GM19023 (cell line): Measurements from ENCODE around the gene RTP5.

Experiments
- ATAC-seq: cut with Tn5 transposase; IDR thresholded peaks from one replicate; pipeline ENCODE4 v1.9.1; 2021; ENCODE audit warnings: mild to moderate bottlenecking, moderate library complexity; ENCODE audit not compliant: unreplicated experiment

RTP5 gene

DNA sequence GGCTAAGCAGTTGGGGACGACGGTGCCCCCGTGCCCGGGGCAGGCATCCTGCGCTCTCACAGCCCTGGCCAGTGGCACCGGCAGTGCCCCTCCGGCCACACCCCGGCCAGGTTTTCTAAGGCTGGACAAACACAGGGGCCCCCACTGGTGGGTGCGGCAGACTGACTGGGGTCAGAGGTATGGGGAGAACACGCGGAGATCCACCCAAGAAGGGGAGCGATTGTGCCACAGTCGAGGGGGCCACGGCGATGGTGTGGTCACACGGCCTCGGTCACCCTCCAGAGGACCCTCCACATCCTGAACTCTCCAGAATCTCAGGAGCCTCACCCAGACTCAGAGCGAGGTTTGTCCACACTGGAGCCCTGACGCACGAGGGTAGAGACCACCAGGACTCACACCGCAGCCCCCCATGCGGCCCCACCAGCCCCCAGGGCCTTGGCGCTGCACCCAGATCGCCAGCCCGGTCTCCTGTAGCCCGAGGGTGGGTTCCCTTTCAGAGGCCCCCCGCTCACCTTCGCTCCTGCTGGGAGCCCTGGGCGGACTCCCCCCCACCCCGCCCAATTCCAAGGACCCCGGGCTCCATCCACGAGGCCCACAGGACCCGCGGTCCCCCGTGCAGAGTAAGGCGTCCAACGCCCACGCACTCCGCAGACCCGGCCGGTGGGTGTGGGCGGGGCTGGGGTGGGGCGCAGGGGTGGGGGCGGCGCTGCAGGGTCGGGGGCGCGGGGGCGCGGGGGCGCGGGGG is 26.0 kb upstream of the RTP5 start:
- peak; percentile 8 for ATAC-seq

DNA sequence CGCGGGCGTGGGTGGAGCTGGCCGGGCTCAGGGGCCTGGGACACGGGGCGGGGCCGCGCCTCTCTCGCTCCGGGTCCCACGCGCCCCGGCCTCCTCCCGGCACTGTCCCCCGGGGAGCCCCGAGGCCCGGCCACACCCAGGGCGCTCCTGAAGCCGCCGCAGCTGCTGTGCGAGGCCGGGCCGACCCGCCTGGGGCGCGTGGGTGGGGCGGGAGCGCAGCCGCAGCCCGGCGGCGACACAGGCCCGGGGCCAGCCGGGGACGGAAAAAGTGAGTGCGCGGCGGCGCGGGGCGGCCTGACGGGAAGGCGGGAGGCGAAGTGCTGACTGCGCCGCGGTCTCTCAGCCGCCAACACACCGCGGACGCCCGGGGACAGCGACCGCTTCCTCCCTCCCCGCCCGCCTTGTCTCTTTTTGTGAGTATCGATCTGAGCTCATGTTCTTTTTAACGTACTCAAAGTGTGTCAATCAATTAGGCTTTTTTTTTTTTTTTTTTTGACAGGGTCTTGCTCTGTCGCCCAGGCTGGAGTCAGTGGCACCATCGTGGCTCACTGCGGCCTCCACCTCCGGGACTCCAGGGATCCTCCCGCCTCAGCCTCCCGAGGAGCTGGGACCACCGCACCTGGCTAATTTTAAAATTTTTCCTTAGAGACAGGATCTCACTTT is 25.3 kb upstream of the RTP5 start:
- peak; percentile 66 for ATAC-seq

DNA sequence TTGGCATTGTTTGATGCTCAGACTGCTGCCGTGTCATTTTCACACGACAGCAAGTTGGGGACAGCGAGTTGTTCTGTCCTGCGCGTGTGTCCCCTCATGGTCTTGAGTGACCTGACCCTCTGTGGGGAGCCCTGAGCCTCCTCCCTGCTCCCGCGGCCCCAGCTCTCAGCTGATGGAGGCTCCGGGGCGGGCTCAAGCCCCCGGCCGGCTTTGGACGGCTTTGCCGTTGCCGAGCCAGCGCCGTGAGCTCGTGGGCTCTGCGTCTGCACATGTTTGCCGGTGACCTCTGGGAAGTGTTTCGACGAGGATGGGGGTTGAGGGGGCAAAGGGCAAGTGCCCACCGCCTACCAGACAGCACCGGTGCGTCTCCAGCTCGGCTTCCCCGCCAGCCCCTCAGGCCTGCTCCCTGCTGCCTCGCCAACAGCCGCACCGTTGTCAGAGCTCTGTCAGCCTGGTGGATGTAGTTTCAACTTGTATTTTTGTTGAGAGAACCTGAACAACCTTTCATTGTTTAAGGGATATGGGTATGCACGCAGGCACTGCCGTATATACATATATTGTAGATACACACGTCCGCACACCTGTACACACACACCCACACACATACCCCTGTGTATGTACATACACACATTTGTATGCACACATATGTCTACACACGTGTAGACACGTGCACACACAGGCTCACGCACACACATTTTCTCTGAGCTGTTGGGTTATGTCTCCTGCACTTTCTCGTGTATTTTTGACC is 24.5 kb upstream of the RTP5 start:
- no peak for ATAC-seq

DNA sequence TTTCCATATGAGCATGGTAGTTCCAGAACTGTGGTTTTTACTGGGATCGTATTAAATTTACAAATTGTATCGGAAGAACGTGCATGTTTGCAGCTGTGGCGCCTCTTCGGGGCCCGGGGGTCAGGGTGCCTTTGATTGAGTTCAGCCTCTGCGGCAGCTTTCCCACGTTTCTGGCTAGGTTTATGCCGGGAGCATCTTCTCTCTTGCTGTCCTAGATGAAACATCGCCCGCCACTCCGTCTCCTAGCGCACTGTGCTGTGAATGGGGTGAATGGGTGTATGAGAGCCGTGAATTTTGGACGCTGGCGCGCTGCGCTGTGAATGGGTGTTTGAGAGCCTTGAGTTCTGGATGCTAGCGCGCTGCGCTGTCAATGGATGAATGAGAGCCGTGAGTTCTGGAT is 23.1 kb upstream of the RTP5 start:
- ATAC-seq: no peak

DNA sequence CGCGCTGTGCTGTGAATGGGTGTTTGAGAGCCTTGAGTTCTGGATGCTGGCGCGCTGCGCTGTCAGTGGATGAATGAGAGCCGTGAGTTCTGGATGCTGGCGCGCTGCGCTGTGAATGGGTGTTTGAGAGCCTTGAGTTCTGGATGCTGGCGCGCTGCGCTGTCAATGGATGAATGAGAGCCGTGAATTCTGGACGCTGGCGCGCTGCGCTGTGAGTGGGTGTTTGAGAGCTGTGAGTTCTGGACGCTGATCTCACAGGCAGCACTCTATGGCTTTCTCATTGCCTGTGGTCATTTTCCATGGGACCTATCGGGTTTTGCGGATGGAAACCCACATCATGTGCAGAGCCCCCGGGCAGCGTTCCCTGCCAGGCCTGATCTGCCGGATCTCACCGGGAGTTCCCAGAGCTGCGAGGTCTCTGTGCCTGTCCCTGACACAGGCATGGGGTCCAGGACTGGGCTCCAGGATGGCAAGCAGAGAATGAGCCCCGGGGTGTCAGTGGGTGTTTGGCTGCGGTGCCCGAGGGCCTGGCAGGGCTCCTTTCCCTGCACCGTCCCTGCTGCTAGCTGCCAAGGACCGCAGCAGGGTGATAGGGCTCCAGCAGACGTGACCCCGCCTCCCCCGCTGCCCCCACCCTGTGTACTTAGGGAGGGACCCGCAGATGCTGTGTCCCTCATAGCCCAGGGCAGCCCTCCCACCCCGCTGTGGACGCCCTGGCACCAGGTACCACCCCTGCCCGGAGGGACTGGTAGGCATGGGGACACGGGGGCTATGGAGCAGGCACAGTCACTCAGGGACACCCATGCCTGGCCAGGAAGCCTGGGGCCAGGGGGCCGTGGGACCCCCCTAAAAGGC is 20.5 kb upstream of the RTP5 start:
- ATAC-seq: no peak

DNA sequence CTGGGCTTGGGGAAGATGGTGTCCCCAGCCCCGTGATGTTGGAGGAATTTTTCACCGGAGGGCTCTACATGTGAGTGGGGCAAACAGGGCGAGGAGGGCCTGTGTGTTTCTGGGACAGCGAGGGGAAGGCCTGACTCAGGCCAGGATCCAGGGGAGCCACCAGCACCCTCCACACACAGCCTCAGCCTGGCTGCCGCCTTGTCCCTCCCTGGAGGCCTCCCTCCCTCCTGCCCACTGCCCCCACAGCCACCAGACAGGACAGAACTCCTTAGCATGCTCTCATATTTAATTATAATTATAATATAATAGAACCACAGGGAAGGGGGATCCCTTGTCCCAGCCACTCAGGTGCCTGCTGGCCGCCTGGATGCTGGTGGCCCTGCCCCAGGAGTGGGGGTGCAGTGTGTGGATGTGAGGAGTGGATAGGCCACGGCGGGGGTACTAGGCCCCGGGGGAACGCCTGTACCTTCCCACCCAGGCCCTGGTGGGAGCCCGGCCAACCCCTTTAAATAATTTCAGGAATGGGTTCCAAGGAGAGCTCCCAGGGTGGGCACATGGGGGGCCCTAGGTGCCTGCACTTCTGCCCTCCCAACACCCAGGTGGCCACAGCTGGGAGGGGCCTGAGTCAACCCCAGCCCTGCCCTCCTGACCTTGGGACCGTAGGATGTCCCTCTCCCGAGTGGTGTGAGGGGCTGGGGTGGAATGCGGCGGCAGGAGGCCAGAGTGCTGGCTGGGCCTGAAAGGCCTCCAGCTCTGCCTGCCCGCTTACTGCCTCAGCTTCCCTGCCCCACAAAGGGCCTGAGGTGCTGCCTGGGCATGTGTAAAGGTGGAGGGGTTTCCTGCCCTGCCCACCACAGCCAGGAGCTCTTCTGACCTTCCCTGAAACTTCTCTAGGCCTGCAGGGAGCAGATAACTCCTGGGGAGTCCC is 19.6 kb upstream of the RTP5 start:
- no peak for ATAC-seq

DNA sequence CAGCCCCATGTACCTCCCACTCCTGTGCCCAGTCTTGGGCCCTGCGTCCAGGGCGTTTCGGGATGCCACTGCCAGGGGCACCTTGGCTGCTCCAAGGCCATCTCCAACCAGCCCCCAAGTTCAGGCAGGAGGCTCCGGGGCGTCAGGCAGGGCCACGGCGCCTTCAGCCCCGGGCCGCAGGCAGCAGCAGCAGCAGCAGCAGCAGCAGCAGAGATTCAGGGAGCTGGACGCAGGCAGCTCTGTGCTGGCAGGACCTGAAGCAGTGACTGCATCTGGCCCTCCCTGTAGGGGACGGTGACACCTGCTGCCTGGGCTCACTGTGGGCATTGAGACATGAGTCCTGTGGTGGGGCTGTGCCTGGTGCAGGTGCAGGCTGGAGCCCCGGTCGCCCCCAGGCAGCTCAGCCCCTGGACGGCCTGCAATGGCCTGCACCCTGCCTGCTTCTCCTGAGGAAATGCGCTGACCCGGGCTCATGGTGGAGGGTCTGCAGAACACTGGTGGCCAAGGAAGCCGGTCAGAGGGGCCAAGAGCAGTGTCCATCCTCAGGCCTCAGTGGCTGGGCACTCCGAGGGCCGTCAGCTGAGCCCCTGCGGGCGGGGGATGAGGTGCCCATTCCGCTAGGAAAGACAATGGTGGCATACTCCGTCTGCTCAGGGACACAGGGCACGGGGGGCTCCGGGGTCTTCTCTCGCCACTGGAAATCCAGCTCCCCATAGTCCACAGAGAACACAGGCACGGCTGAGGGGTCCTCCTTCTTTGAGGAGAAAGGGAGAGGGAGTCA is 18.8 kb upstream of the RTP5 start:
- ATAC-seq: no peak

DNA sequence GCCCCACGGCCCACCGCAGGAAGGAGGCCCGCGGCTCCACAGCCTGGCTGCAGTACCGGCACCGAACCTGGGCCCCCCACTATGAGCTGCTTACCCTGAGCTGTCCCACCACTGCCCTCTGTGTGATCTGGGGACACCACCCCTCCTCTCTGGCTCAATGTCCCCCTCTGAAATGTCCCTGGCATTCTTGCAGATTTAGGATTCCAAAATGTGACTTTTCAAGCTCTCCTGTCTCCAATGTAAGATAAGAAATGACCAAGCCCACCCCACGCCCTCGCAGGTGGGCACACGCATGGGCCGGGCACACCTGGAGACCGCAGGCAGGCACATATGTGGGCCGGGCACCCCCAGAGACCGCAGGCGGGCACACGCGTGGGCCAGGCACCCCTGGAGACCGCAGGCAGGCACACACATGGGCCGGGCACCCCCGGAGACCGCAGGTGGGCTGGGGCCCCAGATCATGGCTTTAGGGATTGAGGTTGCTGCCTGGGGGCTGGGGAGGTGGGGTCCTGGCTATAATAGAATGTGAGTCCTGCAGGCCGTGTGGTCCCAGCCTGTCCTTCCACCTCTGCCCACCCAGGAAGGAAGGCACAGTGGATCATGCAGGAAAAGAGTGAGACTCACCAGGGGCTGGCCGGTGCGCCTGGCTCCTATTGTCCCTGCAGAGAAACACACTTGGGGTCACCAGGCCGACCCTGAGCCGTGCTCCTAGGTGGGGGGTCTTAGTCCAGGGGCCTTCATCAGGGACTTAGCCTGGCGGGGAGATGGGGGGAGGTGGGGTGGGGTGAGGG is 18.0 kb upstream of the RTP5 start:
- no peak for ATAC-seq

DNA sequence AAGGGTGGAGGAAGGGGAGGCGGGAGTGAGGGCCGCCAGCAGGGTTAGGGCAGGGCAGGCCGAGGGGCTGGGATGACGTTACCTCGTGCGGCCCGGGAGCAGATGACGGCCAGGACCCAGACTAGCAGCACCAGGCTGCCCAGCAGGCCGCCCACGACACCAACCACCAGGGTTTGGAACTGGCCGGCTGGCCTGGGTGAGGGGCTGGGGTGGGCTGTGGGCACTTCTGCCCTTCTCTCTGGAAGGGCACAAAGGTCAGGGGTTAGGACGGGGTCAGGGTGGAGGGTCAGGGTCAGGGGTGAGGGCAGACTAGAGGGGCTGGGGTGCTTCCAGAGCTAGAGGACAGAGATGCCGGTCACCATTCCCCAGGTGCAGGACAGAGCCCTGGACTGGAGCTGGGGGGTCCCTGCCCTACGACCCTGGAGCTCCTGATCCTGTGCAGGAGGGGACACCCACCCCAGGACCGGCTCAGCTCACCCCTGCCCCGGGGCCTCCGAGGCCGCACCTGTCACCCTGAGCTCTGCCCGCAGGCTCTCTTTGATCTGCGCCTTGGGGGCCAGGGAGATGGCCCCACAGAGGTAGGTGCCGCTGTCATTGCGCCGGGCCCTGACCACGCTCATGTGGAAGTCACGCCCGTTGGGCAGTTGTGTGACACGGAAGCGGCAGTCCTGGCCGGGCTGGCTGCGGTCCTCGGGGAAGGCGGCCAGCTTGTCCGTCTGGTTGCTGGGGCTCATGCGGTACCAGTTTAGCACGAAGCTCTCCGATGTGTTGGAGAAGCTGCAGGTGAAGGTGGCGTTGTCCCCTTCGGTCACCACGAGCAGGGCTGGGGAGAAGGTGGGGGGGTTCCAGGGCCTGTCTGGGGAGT is 17.2 kb upstream of the RTP5 start:
- no peak for ATAC-seq

DNA sequence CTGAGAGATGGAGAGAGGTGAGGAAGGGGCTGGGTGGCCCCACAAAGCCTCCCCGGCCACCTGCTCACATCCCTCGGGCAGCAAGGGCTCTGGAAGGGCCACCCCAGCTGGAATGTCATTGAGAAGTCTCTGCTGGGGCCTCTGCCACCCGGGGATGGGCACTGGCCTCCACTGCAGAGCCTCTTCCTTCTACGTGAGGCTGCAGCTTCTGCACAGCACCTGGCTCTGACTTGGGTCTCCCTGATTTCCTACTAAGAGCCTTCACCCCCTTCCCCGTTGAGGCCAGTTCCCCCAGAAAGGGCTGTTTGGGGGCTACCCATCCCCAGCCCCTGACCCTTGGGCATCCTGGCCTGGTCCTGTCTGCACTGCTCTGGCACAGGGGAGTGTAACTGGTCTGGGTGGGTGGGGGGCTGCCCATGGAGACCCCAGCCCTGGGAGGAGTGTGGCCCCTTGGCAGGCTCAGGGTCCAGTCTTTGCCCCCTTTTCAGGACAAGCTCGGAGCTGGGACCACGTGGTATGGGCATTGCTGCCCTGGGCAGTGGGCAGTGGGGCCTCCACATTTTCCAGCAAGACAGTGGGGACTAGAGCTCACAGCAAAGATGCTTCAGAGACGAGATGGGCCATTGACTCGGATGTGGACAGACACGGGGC is 16.4 kb upstream of the RTP5 start:
- ATAC-seq: no peak

DNA sequence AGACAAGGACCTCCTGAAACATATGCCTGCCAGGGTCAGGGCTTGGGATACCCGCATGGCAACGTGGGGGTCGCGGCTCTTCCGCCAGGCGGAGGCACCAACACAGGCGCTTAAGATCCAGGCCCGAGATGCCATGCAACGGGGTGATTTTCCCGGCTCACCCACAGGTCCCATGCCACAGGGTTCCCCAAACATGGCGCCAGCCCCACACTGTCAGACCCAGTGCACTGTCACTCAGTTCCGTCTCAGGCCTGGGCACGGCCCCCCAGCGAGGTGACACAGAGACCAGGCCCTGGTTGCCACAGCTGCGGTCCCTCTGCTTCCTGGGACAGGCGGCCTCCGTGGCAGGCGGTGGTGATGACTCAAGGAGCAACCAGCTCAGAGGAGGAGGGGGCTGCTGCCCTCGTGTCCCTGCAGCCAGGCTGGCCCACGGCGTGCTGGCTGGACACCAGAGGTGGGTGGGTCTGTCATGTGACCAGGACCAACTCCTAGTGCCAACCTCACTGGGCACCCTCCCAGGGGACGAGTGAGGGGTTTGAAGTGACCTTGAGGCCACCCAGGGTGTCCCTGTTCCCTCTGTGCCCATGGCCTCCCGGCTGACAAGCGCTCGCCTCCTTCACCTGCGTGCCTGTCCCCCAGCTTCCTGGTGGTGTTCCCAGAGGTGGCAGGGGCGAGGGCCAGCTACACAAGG is 15.7 kb upstream of the RTP5 start:
- ATAC-seq: no peak

DNA sequence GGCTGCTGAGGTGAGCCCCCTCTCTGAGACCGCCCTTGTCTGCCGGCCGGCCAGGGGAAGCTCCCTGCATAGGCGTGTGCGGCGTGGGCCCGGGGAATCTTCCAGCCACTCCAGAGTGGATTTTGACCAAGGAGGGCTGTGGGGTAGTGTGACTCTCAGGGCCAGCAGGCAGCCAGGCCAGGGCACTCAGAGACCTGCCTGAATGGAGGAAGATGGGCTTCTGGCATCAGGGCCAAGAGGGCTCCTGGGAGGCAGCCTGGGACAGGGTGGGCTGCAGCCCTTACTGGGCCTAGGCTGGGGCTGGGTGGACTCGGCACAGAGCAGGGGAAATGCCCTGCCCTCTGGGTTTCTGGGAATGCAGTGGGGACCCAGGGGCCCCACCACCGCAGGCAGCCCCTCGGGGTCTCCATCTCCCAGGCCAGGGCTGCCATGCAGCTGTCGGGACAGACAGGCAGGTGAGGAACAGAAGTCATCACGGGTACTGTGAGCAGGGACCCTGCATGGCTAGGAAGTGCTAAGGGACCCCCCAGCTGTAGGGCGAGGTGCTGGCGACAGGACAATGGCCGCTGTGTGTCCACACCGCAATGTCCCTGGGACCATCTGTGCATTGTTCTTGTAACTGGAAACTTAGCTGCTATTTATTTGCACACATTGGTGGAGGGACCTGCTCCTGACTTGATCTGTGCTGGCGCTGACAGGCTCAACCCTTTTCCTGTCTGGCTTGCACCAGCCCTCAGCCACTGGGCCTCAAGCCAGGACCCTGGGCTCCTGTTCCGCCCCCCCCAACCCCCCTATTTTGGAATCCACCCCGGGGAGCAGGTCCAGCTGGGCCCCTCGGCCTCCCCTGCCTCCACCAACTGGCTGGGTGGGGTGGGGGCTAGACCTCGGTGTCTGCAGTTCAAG is 14.9 kb upstream of the RTP5 start:
- no peak for ATAC-seq

DNA sequence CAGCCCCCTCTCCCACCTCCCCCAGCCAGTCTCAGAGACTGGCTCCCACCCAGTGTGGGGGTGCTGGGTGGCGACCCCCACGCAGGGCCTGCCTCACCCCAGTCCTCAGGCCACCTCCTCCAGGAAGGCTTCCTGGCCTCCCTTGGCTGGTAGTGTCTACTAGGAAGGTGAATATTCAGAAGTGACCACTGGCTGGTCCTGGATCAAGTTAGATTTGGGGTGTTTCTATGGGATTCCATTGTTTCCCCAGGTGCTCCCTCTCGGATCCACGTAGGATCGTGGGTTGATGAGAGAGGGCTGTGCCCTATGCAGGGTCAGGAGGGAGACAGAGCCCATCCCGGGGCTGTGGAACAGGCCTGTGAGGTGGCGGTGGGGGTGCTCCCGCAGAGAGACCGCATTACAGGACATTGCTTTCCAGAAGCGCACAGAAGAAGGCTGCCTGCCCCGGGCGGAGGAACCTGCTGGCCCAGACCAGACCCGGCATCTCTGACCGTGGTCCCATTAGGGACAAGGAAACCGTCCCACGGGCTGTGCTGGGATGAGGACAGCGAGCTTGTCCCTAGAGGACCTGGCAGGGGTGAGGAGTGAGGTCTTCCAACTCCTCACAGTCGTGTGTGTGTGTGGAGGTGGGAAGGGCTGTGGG is 14.2 kb upstream of the RTP5 start:
- no peak for ATAC-seq

DNA sequence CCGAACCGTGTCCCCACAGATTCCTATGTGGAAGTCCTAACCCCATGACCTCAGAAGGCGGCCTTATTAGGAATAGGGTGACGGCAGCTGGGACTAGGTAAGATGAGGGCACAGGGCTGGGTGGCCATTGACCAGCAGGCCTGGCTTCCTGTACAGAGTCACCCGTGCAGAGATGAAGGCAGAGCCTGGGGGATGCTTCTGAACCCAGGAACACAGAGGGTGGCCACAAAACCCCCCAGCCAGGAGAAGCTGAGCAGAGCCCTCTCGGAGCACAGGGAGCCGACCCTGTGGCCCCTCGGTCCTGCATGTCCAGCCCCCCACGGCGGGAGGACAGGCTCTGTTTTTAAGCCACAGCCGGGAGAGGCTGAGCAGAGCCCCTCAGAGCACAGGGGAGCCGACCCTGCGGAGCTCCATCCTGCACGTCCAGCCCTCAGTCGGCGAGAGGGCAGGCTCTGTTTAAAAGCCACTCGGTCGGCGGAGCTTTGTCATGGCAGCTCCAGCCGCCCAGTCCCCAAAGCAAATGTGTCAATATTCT is 13.6 kb upstream of the RTP5 start:
- no peak for ATAC-seq
